SJCRH30 (cell line): ENCODE measurements around the gene PHLDA2. TPM values are rescaled to one million over a fixed set of nuclear protein-coding genes. Genes with fewer than 3 reads are reported as not detected.
A peak's percentile ranks its signal among the peaks of the same experiment; 100 is the strongest.

Experiments
- DNase-seq, 2 experiments: peaks; one replicate each; pipeline ENCODE4 v3.0.0-alpha.2; 2015 to 2020
- H3K27ac ChIP-seq: fragments of 250-450 bp; sonication (Bioruptor Pico); 2 replicates; pipeline ENCODE4 v1.5.1; 2020; ENCODE audit warnings: mild to moderate bottlenecking, moderate library complexity
- H3K27me3 ChIP-seq: fragments of 250-450 bp; sonication (Bioruptor Pico); 2 replicates; pipeline ENCODE4 v1.5.1; 2020; ENCODE audit warnings: mild to moderate bottlenecking, moderate library complexity
- H3K36me3 ChIP-seq: fragments of 250-450 bp; sonication (Bioruptor Pico); 2 replicates; pipeline ENCODE4 v1.5.1; 2020; ENCODE audit warnings: mild to moderate bottlenecking, moderate library complexity
- H3K4me1 ChIP-seq: fragments of 250-450 bp; sonication (Bioruptor Pico); 2 replicates; pipeline ENCODE4 v1.5.1; 2020; ENCODE audit warnings: mild to moderate bottlenecking, moderate library complexity
- H3K4me3 ChIP-seq: fragments of 250-450 bp; sonication (Bioruptor Pico); 2 replicates; pipeline ENCODE4 v1.5.1; 2020; ENCODE audit warnings: mild to moderate bottlenecking, moderate library complexity
- H3K9me3 ChIP-seq: fragments of 250-450 bp; sonication (Bioruptor Pico); replicated peaks from 2 replicates; pipeline ENCODE4 v1.5.1; 2020; ENCODE audit warnings: mild to moderate bottlenecking, moderate library complexity
- total RNA-seq: library from RNA; depleted of rRNA; stranded (reverse); fragments of >200 nt; shearing (Covaris generic); gene quantifications from 2 replicates; pipeline ENCODE4 v1.2.3, GENCODE V29; 2014

Gene PHLDA2
- total RNA-seq, 1 experiment from 2014 or later, result not detected

DNA sequence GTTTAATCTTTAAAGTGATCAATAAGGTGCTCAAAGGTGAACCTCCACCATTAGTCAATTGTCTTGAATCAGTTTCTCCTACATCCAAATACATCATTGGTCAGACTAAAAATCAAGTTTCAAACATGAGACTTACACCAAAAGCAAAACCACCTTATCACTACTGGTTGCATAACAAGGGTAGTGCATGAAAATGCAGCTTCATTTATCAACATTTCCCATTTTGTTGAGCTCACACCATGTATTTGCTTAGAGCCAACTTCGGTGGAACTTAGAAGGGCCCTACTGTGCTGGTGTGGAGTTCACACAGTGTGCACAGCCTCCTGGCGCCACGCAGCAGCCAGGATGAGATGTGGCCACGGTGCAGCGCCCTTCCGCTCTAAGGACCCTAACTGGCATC lies 23.1 kb upstream of the PHLDA2 start:
- Histone ChIP-seq H3K27ac (no peak overlapping the region), H3K27me3 (no peaks in the 10 kb centered on the region), H3K9me3 (no peaks in the 10 kb centered on the region), H3K4me3 (no peak overlapping the region), H3K36me3 (peaks cover 96% of the 10 kb centered on the region), H3K4me1 (no peaks in the 10 kb centered on the region; the same call in 1 of the 2 replicates)
- DNase-seq, result no peak

DNA sequence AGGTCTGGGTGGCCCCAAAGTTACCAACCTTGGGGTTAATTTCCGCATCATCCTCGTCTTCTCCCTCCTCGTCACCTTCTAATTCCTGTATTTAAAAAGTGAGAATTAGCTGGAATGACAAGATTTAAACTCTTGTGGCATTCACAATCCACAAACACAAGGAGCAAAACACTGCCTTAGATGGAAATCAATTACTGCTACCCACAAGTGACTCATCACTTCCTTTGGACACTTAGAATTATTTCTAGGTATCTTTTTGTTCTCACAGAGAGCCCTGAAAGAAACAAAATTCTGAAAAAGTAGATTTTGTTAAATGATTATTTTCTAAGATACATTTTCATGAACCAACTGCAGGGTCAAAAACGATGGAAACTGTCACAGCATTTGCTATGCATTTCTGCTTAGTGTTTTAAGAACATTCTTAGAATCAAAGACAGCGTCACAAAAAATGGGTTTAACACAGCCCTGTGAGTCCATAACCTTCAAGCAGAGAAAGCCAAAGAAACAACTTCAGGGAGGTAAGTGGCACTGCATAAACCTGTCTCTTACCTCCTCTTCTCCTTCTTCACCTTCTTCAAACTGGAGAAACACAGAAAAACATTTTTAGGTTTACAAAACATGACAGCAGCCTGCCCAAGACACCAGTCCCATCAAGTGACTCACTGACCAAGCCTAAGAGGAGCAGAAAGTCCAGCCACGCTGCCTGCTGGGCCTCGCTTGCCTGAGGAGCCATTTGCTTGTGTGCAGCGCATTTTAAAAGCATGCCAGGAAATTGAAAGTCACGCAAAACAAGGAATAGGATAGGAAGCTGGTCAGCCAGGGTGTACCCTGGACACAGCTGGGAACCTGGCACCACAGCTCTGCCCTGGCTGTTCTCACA lies 22.3 kb upstream of the PHLDA2 start:
- Histone ChIP-seq H3K9me3 (no peaks in the 10 kb centered on the region), H3K36me3 (peaks cover 97% of the 10 kb centered on the region), H3K27me3 (no peaks in the 10 kb centered on the region), H3K4me3 (no peak overlapping the region), H3K4me1 (no peaks in the 10 kb centered on the region; the same call in 1 of the 2 replicates), H3K27ac (no peak overlapping the region)
- DNase-seq, result no peak

- Histone ChIP-seq H3K27me3 (no peaks in the 10 kb centered on the region), H3K4me1 (no peaks in the 10 kb centered on the region; the same call in 1 of the 2 replicates), H3K4me3 (no peak overlapping the region), H3K9me3 (no peaks in the 10 kb centered on the region), H3K27ac (no peak overlapping the region), H3K36me3 (peaks cover 95% of the 10 kb centered on the region)
- DNase-seq, result no peak
Observed at GRCh38 chr11:2950825-2951224, 21.6 kb upstream of the PHLDA2 start.

GRCh38 chr11:2949920-2950319 lies 20.7 kb upstream of the PHLDA2 start:
- no peak overlapping the region for H3K27ac ChIP-seq
- H3K4me3 ChIP-seq, result no peak overlapping the region
- no peaks in the 10 kb centered on the region; the same call in 1 of the 2 replicates for H3K4me1 ChIP-seq
- peaks cover 96% of the 10 kb centered on the region for H3K36me3 ChIP-seq
- H3K9me3 ChIP-seq, result no peaks in the 10 kb centered on the region
- DNase-seq, result no peak
- H3K27me3 ChIP-seq, result no peaks in the 10 kb centered on the region

GRCh38 chr11:2947744-2948143 lies 18.5 kb upstream of the PHLDA2 start:
- no peak for DNase-seq
- Histone ChIP-seq H3K4me1 (no peaks in the 10 kb centered on the region; the same call in 1 of the 2 replicates), H3K36me3 (peaks cover 85% of the 10 kb centered on the region), H3K27ac (no peak overlapping the region), H3K4me3 (no peak overlapping the region), H3K9me3 (no peaks in the 10 kb centered on the region), H3K27me3 (no peaks in the 10 kb centered on the region)

GRCh38 chr11:2945757-2946287 lies 16.6 kb upstream of the PHLDA2 start:
- Histone ChIP-seq H3K27ac (no peak overlapping the region), H3K4me3 (no peak overlapping the region), H3K36me3 (peaks cover 66% of the 10 kb centered on the region), H3K9me3 (no peaks in the 10 kb centered on the region), H3K4me1 (no peaks in the 10 kb centered on the region), H3K27me3 (no peaks in the 10 kb centered on the region)
- no peak for DNase-seq

DNA sequence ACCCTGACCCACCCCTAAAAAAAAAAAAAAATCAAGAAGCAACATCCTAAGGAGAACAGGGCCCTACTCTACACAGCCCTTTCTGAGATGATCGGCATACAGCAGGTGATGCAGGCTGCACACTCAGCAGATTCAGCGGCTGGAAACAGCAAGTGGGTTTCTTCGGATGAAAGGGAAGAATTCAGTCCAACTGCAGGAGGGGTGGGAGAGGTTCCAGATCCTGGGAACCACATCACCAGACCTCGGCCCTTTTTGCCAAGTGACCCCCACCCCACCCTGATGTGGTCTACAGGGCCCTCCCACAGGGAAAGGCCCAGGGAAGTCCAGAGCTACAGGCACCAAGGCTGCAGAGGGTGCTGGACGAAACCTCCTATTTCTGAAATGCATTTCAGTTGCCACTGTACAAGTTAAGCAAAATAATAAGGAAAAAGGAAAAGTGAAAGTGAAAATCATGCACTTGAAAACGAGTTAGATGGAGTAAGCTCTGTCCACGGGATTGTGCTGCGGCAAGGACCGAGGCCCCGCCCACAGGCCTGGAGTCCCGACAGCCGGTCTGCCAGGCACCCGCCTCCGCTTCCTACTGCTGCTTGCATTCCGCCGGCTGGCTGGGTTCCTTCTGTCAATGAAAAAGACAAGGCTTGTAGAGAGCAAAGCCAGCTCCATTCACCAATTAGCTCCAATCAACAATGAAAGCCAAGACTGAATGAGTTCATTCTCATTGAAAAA lies 16.0 kb upstream of the PHLDA2 start:
- H3K27ac ChIP-seq, result no peak overlapping the region
- H3K27me3 ChIP-seq, result no peaks in the 10 kb centered on the region
- peaks cover 60% of the 10 kb centered on the region for H3K36me3 ChIP-seq
- 0 out of 2 replicates have a peak, but pooled peaks cover 2% of the 10 kb centered on the region for H3K9me3 ChIP-seq
- H3K4me3 ChIP-seq, result no peak overlapping the region
- no peaks in the 10 kb centered on the region for H3K4me1 ChIP-seq
- DNase-seq, result no peak

DNA sequence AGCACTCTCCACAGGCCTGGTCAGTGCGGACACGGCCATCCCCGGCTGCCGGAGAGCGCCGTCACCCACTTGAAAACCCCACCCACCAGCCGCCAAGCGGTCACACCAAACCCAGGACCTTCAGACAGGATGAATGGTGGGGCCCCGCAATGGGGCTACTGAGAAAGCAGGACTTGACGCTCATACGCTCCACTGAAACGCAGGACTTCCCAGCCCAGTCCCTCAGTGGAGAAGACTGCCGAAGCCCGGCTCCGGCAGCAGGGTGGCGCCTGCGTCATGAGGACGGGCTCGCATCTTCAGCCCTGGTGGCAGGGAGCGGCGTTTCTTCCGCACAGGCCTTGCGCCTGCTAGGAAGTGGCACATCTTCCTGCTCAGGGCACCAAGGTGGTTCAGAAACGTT lies 15.3 kb upstream of the PHLDA2 start:
- no peak for DNase-seq
- Histone ChIP-seq H3K36me3 (peaks cover 53% of the 10 kb centered on the region), H3K27me3 (no peaks in the 10 kb centered on the region), H3K4me3 (no peak overlapping the region), H3K27ac (no peak overlapping the region), H3K4me1 (no peaks in the 10 kb centered on the region), H3K9me3 (0 out of 2 replicates have a peak, but pooled peaks cover 3% of the 10 kb centered on the region)

GRCh38 chr11:2943711-2944118 lies 14.5 kb upstream of the PHLDA2 start:
- no peak for DNase-seq
- peaks cover 45% of the 10 kb centered on the region for H3K36me3 ChIP-seq
- no peak overlapping the region for H3K27ac ChIP-seq
- H3K27me3 ChIP-seq, result no peaks in the 10 kb centered on the region
- H3K4me3 ChIP-seq, result no peak overlapping the region
- H3K9me3 ChIP-seq, result peaks cover 3% of the 10 kb centered on the region; the same call in 1 of the 2 replicates
- H3K4me1 ChIP-seq, result no peaks in the 10 kb centered on the region

DNA sequence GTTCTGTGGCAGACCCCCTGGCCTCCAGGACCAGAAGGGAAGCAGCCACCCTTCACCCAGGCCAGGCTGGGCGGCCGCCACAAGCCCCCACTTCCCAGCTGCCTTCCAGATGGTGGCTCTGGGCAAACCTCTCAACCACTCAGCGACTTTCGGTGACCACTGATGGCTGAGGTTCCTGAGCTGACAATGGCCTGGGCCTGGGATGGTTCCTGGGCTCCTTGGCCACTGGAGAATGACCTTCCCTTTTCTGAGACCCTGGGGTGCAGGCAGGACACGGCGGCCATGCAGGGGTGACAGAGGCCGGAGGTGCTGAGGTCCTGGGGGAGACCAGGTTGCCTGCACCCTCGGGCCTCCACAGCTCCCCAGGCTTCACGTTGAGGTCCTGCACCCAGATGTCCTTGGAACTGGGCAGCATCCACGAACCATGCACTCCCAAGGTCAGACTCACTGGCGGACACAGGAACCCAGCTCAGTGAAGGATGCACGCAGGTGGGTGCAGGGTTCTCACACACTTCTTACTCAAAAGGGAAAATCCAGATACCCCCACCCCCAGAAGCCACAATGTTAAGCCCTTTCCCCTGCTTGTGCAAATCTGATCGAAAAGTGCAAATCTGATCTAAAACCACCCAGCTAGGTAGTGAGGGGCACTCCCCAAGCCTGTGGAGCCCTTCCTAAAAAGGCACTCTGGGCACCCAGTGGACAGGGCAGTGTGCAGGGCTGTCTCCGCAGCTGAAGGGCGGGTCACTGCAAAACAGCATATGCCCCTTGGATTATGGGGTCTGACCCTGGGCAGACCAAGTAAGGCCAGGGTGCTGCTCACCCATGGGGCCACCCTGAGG lies 13.9 kb upstream of the PHLDA2 start:
- peaks cover 39% of the 10 kb centered on the region for H3K36me3 ChIP-seq
- H3K4me3 ChIP-seq, result no peak overlapping the region
- no peaks in the 10 kb centered on the region for H3K27me3 ChIP-seq
- H3K4me1 ChIP-seq, result no peaks in the 10 kb centered on the region
- peaks cover 3% of the 10 kb centered on the region; the same call in 1 of the 2 replicates for H3K9me3 ChIP-seq
- no peak for DNase-seq
- no peak overlapping the region for H3K27ac ChIP-seq

DNA sequence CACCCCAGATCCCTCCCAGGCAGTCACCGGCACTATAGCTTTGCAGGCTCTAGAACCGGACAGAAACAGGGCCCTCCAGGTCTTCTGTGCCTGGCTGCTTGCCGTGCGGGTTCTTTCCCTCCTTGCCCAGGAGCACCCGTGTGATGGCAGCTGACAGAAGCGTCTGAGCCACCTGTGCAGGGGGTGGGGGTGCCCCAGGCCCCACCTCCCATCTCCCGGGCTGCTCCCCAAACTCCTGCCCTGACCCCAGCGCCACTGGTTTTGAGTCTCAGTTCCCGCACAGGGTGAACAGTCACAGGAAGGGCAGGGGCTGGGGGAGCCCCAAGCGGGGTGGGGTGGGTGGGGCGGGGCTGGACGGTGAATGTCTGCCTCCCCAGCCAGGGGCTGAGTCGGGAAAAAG lies 13.2 kb upstream of the PHLDA2 start:
- Histone ChIP-seq H3K9me3 (peaks cover 3% of the 10 kb centered on the region; the same call in 1 of the 2 replicates), H3K27ac (no peak overlapping the region), H3K4me1 (no peaks in the 10 kb centered on the region), H3K4me3 (no peak overlapping the region), H3K27me3 (no peaks in the 10 kb centered on the region), H3K36me3 (peaks cover 32% of the 10 kb centered on the region)
- no peak for DNase-seq

DNA sequence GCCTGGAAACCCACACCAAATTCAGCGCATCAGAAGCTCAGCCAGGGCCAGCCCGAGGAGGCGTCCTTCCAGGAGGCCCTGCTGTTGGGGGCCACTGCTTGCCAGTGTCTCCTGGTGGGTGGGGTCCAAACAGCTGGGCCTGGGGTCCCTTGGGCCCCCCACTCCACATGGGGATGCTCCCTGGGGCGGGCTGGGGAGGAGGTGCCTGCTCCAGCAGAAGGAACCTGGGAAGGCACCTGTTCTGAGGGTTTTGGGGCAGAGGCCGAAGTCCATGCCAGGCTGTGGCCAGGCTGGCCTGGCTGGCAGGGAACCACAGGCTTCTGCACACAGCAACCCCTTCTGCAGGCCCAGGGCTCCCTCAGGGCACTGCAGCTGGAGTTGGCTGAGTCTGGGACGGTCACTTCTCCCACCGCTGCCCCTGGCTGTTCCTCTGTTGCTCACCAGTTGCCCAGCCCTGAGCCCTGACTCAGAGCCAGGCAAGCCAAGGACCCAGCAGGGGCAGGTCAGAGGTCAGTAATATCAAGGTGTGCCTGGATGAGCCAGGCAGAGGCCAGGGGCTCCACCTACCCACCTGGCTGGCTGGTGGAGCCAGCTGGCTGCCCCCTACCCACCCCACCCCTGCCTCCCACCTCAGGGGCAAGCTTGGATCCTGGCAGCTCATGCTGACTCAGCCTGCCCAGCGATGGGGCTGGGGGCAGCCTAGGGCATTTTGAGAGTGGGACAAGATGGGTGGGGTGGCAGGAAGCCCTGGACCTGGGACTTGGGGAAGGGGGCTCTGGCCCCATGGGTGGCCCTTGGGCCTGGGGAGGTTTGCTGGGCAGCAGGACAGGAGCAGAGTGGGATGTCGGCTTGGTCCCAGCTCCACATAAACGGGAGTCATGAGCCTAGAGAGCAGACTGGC lies 12.0 kb upstream of the PHLDA2 start:
- peak in 1 of 2 experiments; percentile 35 for DNase-seq
- Histone ChIP-seq H3K36me3 (peaks cover 21% of the 10 kb centered on the region), H3K4me3 (no peak overlapping the region), H3K27me3 (no peaks in the 10 kb centered on the region), H3K4me1 (no peaks in the 10 kb centered on the region), H3K9me3 (peaks cover 3% of the 10 kb centered on the region; the same call in 1 of the 2 replicates), H3K27ac (no peak overlapping the region)

DNA sequence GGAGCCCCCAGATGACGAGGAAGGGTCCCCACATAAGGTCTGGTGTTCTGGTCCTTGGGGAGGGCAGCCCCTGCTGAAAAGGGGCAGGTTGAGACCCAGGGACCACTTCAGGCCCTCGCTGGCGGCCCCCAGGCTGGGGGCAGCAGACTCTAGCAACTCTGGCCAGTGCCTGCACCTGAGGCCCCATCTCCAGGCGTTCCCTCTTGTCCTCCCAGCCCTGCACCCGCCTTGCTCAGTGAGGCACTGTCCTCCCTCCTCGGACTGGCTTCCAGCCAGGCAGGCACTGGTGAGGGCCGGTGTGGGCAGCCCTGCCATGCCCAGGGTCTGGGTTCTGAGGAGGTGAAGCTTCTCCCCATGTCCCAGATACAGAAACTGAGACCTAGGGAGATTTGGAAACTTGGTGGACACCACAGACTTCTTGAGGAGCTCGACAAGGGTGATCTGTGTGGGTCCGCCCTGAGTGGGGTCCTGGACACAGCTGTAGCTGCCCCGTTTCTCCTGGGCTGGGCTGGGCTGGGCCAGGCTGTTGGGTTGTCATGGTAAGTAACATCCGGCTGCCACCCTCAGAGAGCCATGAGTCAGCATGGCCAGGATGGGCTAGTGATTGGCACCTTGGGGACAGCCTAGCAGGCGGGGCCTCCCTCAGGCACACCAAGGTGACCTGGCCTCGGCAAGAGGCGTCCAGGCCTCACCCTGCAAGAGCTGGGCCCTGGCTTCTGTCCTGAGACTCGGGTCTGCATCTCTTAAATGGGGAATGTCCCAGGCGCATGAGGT lies 11.1 kb upstream of the PHLDA2 start:
- Histone ChIP-seq H3K4me3 (no peak overlapping the region), H3K9me3 (peaks cover 3% of the 10 kb centered on the region; the same call in 1 of the 2 replicates), H3K4me1 (no peaks in the 10 kb centered on the region), H3K27me3 (no peaks in the 10 kb centered on the region), H3K36me3 (peaks cover 14% of the 10 kb centered on the region), H3K27ac (no peak overlapping the region)
- no peak for DNase-seq
